AG09309 (cell line): ENCODE results near the gene ATP5PD.
"Not testable (repeated sequence)": the region's sequence is repeated elsewhere in the genome, so short reads cannot be mapped to it uniquely, and the experiment has no call there.

Experiments used
- DNase-seq: peaks from one replicate; pipeline ENCODE4 v3.0.0-alpha.2; 2010; ENCODE audit warnings: low read depth
- H3K4me3 ChIP-seq: 2 replicates; pipeline ENCODE4 v1.5.1; 2011; ENCODE audit warnings: mild to moderate bottlenecking, low read depth, low read length, moderate library complexity; ENCODE audit not compliant: control insufficient read depth
- TF ChIP-seq, protein P1 (sequence below): IDR thresholded peaks from 2 replicates; pipeline ENCODE4 v1.5.1; 2011; ENCODE audit warnings: mild to moderate bottlenecking, low read depth, low read length, inconsistent platforms; ENCODE audit not compliant: insufficient read depth, control insufficient read depth; ENCODE audit errors: missing control alignments

ATP5PD gene

DNA sequence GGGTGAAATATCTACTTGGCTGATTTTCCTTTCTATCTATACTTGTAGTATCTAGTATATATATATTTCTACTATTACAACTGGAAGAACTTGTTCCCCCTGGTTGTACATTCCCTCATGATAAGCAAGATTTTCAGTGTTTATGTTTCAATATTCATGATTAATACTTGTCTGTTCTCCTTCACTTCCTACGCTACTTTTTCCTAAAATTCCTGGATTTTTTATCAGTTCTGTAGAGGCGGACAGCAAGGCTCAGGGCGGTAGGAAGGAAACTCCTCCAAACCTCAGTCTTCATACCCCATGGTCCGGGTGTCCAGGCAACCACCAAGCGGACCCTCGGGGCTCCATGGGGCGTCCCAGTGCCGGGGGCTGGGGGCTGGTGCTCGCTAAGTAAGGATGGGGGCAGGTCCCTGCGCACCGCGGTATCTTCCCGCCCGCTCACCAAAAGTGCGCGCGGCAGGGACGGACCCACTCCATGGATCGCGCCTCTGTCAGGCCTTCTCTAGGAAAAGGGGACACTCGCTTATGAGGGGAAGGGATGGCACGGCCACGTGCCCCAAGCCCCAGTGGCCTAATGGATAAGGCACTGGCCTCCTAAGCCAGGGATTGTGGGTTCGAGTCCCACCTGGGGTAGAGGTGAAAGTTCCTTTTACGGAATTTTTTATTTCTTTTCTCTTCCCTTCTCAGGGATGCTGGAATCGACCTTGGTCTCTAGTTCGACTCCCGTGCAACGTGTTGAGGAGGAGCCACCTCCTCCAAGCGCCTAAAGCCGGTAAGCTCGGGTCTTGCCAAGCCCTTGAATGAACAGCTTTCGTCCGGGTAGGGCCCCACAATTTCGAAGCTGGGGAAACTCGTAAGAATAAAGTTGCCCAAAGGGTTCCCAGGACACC is 13.2 kb downstream of the ATP5PD start:
- DNase-seq, result peak; percentile 71
- peak overlapping the region; percentile 67 for H3K4me3 ChIP-seq
- TF ChIP-seq, protein P1, sequence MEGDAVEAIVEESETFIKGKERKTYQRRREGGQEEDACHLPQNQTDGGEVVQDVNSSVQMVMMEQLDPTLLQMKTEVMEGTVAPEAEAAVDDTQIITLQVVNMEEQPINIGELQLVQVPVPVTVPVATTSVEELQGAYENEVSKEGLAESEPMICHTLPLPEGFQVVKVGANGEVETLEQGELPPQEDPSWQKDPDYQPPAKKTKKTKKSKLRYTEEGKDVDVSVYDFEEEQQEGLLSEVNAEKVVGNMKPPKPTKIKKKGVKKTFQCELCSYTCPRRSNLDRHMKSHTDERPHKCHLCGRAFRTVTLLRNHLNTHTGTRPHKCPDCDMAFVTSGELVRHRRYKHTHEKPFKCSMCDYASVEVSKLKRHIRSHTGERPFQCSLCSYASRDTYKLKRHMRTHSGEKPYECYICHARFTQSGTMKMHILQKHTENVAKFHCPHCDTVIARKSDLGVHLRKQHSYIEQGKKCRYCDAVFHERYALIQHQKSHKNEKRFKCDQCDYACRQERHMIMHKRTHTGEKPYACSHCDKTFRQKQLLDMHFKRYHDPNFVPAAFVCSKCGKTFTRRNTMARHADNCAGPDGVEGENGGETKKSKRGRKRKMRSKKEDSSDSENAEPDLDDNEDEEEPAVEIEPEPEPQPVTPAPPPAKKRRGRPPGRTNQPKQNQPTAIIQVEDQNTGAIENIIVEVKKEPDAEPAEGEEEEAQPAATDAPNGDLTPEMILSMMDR, result no peak

DNA sequence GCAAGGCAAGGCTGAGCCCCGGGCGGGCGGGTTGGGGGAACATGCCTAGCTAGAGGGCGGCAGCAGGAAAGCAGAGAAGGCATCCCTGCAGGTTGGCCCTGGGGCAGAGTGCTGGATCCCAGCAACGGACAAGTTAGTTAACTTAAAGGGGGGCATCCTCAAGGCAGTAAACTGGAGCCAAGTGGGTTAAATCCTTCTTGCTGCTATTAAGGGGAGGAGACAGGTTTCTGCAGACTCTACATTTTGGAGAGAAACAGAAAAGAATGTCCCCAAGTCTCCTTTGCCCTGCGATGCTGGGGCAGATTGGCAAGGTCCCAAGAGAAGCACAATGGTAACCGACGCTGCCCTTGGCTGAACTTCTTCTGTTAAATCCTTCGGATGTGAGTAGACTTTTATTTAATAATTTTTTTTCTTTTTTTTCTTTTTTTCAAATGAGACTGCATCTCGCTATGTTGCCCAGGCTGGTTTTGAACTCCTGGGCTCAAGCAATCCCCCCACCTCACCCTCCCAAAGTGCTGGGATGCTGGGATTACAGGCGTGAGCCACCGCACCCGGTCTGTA is 14.0 kb downstream of the ATP5PD start:
- H3K4me3 ChIP-seq, result peak overlapping the region; percentile 67
- no peak for DNase-seq
- TF ChIP-seq, protein P1, result no peak

DNA sequence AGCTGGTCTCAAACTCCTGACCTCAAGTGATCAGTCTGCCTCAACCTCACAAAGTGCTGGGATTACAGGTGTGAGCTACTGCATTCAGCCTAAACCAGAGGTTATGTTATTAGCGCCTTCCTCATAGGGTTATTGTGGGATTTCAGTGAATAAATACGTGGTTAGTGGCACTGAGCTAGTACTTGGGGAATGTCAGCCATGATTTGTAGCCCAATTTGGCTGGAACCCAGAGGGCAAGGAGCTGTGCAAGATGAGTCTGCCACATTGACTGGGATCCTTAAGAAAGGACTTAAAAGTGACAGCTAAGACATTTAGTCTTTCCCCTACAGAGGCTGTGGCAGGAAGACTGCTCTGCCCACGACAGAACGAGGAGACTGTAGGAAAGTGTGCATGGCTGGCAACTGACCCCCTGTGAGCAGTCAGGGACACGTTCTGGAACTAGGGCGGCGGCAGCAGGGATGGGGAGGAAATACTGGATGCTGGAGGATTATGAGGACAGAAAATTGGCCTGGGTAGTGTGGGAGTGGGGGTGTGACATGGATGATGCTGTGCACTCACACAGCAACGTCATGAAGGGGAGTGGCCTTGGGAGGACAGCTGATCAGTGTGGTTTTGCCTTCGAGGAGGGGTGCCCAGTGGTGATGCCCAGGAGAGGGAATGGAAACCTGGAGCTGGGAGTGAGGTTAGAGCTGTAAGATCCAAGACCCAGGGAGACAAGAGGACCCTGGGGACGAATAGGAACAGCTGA is 14.6 kb downstream of the ATP5PD start:
- peak overlapping the region; percentile 67 for H3K4me3 ChIP-seq
- no peak for DNase-seq
- TF ChIP-seq, protein P1, result no peak

DNA sequence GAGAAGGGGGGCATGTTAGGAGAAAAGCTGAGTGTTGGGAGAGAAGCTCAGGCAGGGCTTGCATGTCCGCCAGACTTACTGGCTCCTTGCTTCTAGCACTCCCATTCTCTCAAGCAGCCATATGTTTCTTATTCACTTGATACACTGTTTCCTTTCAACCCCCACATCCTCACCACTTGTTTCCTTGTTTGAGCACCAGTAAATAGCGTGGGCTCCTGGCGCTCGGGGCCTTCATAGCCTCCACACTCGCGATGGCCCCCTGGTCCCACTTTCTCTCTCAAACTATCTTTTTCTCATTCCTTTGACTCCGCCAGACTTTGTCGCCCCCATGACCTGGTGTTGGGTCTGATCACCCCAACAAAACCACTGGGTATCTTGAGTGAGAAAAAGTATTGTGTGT is 16.6 kb downstream of the ATP5PD start:
- TF ChIP-seq, protein P1, result no peak
- H3K4me3 ChIP-seq, result no peak overlapping the region
- DNase-seq, result no peak

DNA sequence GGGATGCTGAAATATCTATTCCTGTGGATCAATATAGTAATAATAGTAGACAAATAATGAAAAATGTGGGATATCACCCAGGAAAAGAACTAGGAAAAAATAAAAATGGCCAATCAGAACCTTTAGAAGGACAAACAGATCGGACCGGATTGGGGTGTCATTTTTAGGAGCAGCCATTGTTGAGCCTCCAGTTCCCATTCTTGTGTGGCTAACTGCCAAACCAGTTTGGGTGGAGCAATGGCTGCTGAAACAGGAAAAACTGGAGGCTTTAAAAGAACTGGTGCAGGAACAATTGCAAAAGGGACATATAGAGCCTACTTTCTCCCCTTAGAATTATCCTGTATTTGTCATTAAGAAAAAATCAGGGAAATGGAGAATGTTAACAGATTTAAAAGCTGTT is 20.1 kb downstream of the ATP5PD start:
- not testable (repeated sequence) for H3K4me3 ChIP-seq, DNase-seq

DNA sequence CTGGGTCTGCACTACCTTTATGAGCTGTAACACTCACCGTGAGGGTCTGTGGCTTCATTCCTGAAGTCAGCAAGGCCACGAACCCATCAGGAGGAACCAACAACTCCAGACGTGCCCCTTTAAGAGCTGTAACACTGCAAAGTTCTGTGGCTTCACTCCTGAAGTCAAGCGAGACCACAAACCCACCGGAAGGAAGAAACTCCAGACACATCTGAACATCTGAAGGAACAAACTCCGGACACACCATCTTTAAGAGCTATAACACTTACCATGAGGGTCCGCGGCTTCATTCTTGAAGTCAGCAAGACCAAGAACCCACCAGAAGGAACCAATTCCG is 21.4 kb downstream of the ATP5PD start:
- H3K4me3 ChIP-seq, DNase-seq: not testable (repeated sequence)

DNA sequence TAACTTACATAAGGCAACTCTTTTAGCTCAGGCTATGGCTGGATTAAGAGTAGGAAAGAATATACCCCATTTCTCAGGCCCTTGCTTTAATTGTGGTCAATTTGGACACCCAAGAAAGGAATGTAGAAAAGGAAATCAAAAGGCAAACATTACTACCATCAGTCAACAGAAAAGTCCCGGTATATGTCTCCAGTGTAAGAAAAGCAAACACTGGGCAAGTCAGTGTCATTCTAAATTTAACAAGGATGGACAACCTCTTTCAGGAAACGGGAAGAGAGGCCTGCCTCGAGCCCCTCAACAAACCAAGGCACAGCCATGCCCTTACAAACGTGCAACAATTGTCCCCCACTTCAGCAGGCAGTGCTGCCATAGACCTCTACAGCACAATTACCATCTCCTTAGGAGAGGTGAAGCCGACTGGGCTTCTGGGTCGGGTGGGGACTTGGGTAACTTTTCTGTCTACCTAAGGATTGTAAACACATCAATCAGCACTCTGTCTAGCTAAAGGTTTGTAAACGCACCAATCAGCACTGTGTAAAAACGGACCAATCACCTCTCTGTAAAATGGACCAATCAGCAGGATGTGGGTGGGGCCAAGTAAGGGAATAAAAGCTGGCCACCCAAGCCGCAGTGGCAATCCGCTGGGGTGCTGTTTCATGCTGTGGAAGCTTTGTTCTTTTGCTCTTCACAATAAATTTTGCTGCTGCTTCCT is 21.9 kb downstream of the ATP5PD start:
- H3K4me3 ChIP-seq, result no peak overlapping the region
- no peak for DNase-seq
- TF ChIP-seq, protein P1, result no peak
